NOMO-1 (cell line): Measurements from ENCODE around the gene GPSM1.

Experiments
- DNase-seq, 2 experiments: peaks; one replicate each; lab custom pipeline; 2025; ENCODE audit not compliant: unreplicated experiment in 2 of 2; lab: John Stamatoyannopoulos, UW

Gene GPSM1

DNA sequence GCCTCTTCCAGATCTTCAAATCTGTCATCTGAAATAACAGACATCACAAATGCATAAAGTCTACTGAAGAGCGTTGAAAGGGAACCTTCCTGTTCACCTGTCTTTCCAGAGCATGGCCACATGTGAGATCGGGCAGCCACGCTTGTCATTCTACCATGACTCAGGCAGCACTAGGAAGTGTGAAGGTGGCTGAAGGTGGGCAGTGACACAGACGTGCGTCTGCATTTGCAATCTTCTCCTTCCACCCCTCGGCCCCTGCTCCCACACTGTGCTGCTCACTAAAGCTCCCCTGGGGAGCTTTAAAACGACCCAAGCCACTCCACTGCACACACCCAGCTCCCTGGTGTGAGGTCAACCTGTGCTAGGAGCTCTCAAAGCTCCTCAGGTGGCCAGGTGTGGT lies 80.6 kb downstream of the GPSM1 start:
- no peak for DNase-seq
